Measurements from ENCODE around the gene TOP3B.

GRCh38 chr22:22025320-22026156, 43.0 kb upstream of the TOP3B start:
- no peak for TF ChIP-seq CTCF (IDR thresholded peaks at IDR 0.05)
- TF ChIP-seq TCF7 (CRISPR knock-in tag; IDR thresholded peaks at IDR 0.05; ENCODE audit: low read depth): no peak
- TF ChIP-seq ZNF317 (CRISPR knock-in tag; IDR thresholded peaks at IDR 0.05; ENCODE audit: borderline replicate concordance, low read depth): no peak
- no peak for TF ChIP-seq MAX (CRISPR knock-in tag; IDR thresholded peaks at IDR 0.05)
- no peak for TF ChIP-seq GABPB1 (CRISPR knock-in tag; IDR thresholded peaks at IDR 0.05)
- no peak for TF ChIP-seq JUN (CRISPR knock-in tag; IDR thresholded peaks at IDR 0.05)
- TF ChIP-seq TEAD1 (CRISPR knock-in tag; IDR thresholded peaks at IDR 0.05): no peak
- TF ChIP-seq SP1 (CRISPR knock-in tag; conservative IDR thresholded peaks at IDR 0.05): no peak
- no peak for TF ChIP-seq ATF3 (CRISPR knock-in tag; conservative IDR thresholded peaks at IDR 0.05)
- no peak for TF ChIP-seq MXD4 (CRISPR knock-in tag; IDR thresholded peaks at IDR 0.05; ENCODE audit: borderline replicate concordance)
